H9 (cell line): Measurements from ENCODE around the gene NKG7. TPM values are rescaled to one million over a fixed set of nuclear protein-coding genes. Genes with fewer than 3 reads are reported as not detected.

Source experiments
- DNase-seq: peaks from one replicate; pipeline ENCODE4 v3.0.0-alpha.2; 2017
- H2AFZ ChIP-seq: one replicate; pipeline ENCODE4 v1.6.1; 2013; ENCODE audit warnings: mild to moderate bottlenecking, low read length, control low read depth, moderate library complexity
- H2AK5ac ChIP-seq: 2 replicates; pipeline ENCODE4 v1.6.1; 2013; ENCODE audit warnings: low read length, control low read depth, mixed read lengths; ENCODE audit not compliant: insufficient read length
- H2BK120ac ChIP-seq: one replicate; pipeline ENCODE4 v1.6.1; 2013; ENCODE audit warnings: low read depth, mild to moderate bottlenecking, low read length, control low read depth, inconsistent platforms; ENCODE audit not compliant: poor library complexity, severe bottlenecking
- H2BK12ac ChIP-seq: 2 replicates; pipeline ENCODE4 v1.6.1; 2013; ENCODE audit warnings: low read length, control low read depth, mixed read lengths, low read depth; ENCODE audit not compliant: insufficient read length
- H2BK15ac ChIP-seq: 2 replicates; pipeline ENCODE4 v1.6.1; 2013; ENCODE audit warnings: low read depth, low read length, control low read depth
- H2BK20ac ChIP-seq: one replicate; pipeline ENCODE4 v1.6.1; 2013; ENCODE audit warnings: low read depth, mild to moderate bottlenecking, low read length, control low read depth, inconsistent platforms; ENCODE audit not compliant: poor library complexity, severe bottlenecking
- H2BK5ac ChIP-seq: 2 replicates; pipeline ENCODE4 v1.6.1; 2013; ENCODE audit warnings: low read length, control low read depth, mixed read lengths; ENCODE audit not compliant: insufficient read length
- H3K14ac ChIP-seq: 2 replicates; pipeline ENCODE4 v1.6.1; 2013; ENCODE audit warnings: low read length, control low read depth; ENCODE audit not compliant: insufficient read depth
- H3K18ac ChIP-seq: 2 replicates; pipeline ENCODE4 v1.6.1; 2013; ENCODE audit warnings: low read depth, mild to moderate bottlenecking, mixed read lengths, low read length, control low read depth; ENCODE audit not compliant: insufficient read length
- H3K23ac ChIP-seq: 2 replicates; pipeline ENCODE4 v1.6.1; 2013; ENCODE audit warnings: low read length, control low read depth, mixed read lengths, low read depth; ENCODE audit not compliant: insufficient read length
- H3K23me2 ChIP-seq: 2 replicates; pipeline ENCODE4 v1.6.1; 2013; ENCODE audit warnings: low read depth, mild to moderate bottlenecking, mixed read lengths, low read length, control low read depth; ENCODE audit not compliant: insufficient read length, poor library complexity, severe bottlenecking
- H3K27ac ChIP-seq: 2 replicates; pipeline ENCODE4 v1.5.1; 2013; ENCODE audit warnings: low read length, control low read depth, mixed read lengths, low read depth; ENCODE audit not compliant: insufficient read length
- H3K27me3 ChIP-seq: 2 replicates; pipeline ENCODE4 v1.6.1; 2013; ENCODE audit warnings: low read length, control low read depth, inconsistent platforms; ENCODE audit not compliant: insufficient read depth
- H3K4ac ChIP-seq: 2 replicates; pipeline ENCODE4 v1.6.1; 2013; ENCODE audit warnings: low read depth, mild to moderate bottlenecking, control low read depth, inconsistent platforms, low read length, moderate library complexity
- H3K4me1 ChIP-seq: 2 replicates; pipeline ENCODE4 v1.6.1; 2013; ENCODE audit warnings: low read length, control low read depth, inconsistent platforms; ENCODE audit not compliant: insufficient read depth
- H3K4me2 ChIP-seq: 2 replicates; pipeline ENCODE4 v1.6.1; 2013; ENCODE audit warnings: low read length, control low read depth, mixed read lengths; ENCODE audit not compliant: insufficient read length, insufficient read depth
- H3K56ac ChIP-seq: 2 replicates; pipeline ENCODE4 v1.6.1; 2013; ENCODE audit warnings: low read depth, mild to moderate bottlenecking, mixed read lengths, low read length, control low read depth; ENCODE audit not compliant: insufficient read length
- H3K79me1 ChIP-seq: 2 replicates; pipeline ENCODE4 v1.6.1; 2013; ENCODE audit warnings: low read depth, mild to moderate bottlenecking, moderate library complexity, low read length, control low read depth, inconsistent platforms; ENCODE audit not compliant: insufficient read depth, poor library complexity, severe bottlenecking
- H3K79me2 ChIP-seq: 2 replicates; pipeline ENCODE4 v1.6.1; 2013; ENCODE audit warnings: low read length, control low read depth, inconsistent platforms; ENCODE audit not compliant: insufficient read depth
- H3K9ac ChIP-seq: 2 replicates; pipeline ENCODE4 v1.6.1; 2013; ENCODE audit warnings: low read length, control low read depth, mixed read lengths; ENCODE audit not compliant: insufficient read length; ENCODE audit errors: extremely low read depth
- H3K9me3 ChIP-seq: one replicate; pipeline ENCODE4 v1.6.1; 2013; ENCODE audit warnings: low read depth, low read length, inconsistent platforms; ENCODE audit not compliant: control insufficient read depth
- H3T11ph ChIP-seq: one replicate; pipeline ENCODE4 v1.6.1; 2013; ENCODE audit warnings: mild to moderate bottlenecking, low read length, control low read depth, inconsistent platforms
- H4K20me1 ChIP-seq: one replicate; pipeline ENCODE4 v1.6.1; 2013; ENCODE audit not compliant: control insufficient read depth, insufficient read length, insufficient read depth
- H4K5ac ChIP-seq: 2 replicates; pipeline ENCODE4 v1.6.1; 2013; ENCODE audit warnings: low read depth, mild to moderate bottlenecking, mixed read lengths, low read length, control low read depth; ENCODE audit not compliant: insufficient read length
- H4K8ac ChIP-seq: replicated peaks from 2 replicates; pipeline ENCODE4 v1.6.1; 2013; ENCODE audit warnings: low read length, control low read depth, mixed read lengths, low read depth; ENCODE audit not compliant: insufficient read length
- H4K91ac ChIP-seq: 2 replicates; pipeline ENCODE4 v1.6.1; 2013; ENCODE audit warnings: low read depth, mild to moderate bottlenecking, moderate library complexity, mixed read lengths, low read length, control low read depth; ENCODE audit not compliant: insufficient read length
- H3K27ac Mint-ChIP-seq, 3 experiments: 2 replicates in 2 of 3; 3 replicates in 1 of 3; pipeline ENCODE4 v1.8.0; 2020 to 2021; ENCODE audit warnings: mixed read lengths in 3 of 3, mild to moderate bottlenecking in 1 of 3, moderate library complexity in 1 of 3
- H3K27me3 Mint-ChIP-seq: 2 replicates; pipeline ENCODE4 v1.8.0; 2021; ENCODE audit warnings: low read depth, mild to moderate bottlenecking, moderate library complexity, mixed read lengths
- H3K36me3 Mint-ChIP-seq, 3 experiments: 2 replicates in 2 of 3; 3 replicates in 1 of 3; pipeline ENCODE4 v1.8.0; 2020 to 2021; ENCODE audit warnings: low read depth in 3 of 3, mixed read lengths in 3 of 3; ENCODE audit not compliant: insufficient read depth in 1 of 3
- H3K4me1 Mint-ChIP-seq, 2 experiments: 2 replicates each; pipeline ENCODE4 v1.8.0; 2020; ENCODE audit warnings: mixed read lengths in 2 of 2
- H3K4me3 Mint-ChIP-seq, 2 experiments: 2 replicates in 1 of 2; 3 replicates in 1 of 2; pipeline ENCODE4 v1.8.0; 2020 to 2021; ENCODE audit warnings: mild to moderate bottlenecking in 2 of 2, mixed read lengths in 2 of 2, moderate library complexity in 1 of 2
- H3K9me3 Mint-ChIP-seq, 2 experiments: 2 replicates in 1 of 2; 3 replicates in 1 of 2; pipeline ENCODE4 v1.8.0; 2020; ENCODE audit warnings: mild to moderate bottlenecking in 2 of 2, mixed read lengths in 2 of 2, moderate library complexity in 1 of 2
- WGBS: extraction: QIAGEN DNeasy Blood & Tissue Kit; methylation state at CpG from one replicate; pipeline ENCODE4 v1.1.7; 2013; ENCODE audit warnings: missing lambda C conversion rate, low lambda C conversion rate, mixed read lengths; ENCODE audit not compliant: insufficient read length; ENCODE audit errors: extremely low coverage; 5-methylcytosine and 5-hydroxymethylcytosine counted together
- total RNA-seq: library from RNA; stranded (reverse); gene quantifications from 2 replicates; pipeline ENCODE4 v1.2.1, GENCODE V29; 2021
- TF ChIP-seq, protein P1 (sequence below): fragments of 200-600 bp; sonication (generic); conservative IDR thresholded peaks from 3 replicates; pipeline ENCODE4 v1.8.0; 2021; ENCODE audit warnings: antibody characterized with exemption, mild to moderate bottlenecking

The NKG7 gene
- total RNA-seq, 1 experiment from 2014 or later: not detected

DNA sequence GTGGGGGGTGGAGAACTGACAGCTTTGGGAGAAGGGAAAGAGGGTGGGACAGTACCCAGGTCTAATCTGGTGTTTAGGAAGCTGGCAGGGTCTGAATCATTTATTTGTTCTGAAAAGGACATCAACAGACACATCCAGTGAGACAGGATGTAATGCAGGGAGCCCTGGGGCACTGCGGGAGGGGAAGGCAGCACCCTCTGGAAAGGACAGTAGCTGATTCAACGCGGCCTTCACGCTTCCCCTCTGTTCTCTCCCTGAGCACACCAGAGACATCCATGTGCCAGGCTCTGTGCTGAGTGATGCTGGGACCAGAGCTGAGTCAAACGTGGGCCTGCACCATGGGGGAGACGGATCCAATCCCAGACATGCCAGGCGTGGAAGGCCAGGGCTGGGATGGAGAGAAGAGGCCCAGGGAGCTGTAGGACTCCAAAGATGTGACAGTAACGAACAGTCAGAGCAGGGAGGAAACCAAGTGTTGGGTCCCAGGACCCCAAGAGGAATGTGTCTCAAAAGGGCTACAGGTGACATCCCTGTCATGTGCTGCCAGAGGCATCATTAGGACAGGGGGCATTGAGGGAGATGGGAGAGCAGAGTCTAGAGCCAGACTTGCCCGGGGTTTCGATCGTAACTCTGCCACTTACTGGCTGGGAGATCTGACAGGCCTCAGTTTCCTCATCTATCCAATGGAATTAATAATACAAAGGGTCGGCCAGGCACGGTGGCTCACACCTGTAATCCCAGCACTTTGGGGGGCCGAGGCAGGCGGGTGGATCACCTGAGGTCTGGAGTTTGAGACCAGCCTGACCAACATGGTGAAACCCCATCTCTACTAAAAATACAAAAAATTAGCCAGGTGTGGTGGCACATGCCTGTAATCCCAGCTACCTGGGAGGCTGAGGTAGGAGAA lies 8.0 kb downstream of the NKG7 start:
- no CpG with 5 or more reads among the region's 15 CpGs for WGBS
- H3K23ac ChIP-seq: no peak overlapping the region
- peaks cover 21% of the 10 kb centered on the region for H3K23me2 ChIP-seq
- H2BK15ac ChIP-seq: no peak overlapping the region
- TF ChIP-seq, protein P1, sequence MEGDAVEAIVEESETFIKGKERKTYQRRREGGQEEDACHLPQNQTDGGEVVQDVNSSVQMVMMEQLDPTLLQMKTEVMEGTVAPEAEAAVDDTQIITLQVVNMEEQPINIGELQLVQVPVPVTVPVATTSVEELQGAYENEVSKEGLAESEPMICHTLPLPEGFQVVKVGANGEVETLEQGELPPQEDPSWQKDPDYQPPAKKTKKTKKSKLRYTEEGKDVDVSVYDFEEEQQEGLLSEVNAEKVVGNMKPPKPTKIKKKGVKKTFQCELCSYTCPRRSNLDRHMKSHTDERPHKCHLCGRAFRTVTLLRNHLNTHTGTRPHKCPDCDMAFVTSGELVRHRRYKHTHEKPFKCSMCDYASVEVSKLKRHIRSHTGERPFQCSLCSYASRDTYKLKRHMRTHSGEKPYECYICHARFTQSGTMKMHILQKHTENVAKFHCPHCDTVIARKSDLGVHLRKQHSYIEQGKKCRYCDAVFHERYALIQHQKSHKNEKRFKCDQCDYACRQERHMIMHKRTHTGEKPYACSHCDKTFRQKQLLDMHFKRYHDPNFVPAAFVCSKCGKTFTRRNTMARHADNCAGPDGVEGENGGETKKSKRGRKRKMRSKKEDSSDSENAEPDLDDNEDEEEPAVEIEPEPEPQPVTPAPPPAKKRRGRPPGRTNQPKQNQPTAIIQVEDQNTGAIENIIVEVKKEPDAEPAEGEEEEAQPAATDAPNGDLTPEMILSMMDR: no peak
- no peak overlapping the region for H3K14ac ChIP-seq
- no peak overlapping the region for H3K56ac ChIP-seq
- H3K27ac Mint-ChIP-seq: no peak overlapping the region; a peak in 1 of 7 replicates
- no peak overlapping the region for H2BK120ac ChIP-seq
- H3K4me1 ChIP-seq: no peaks in the 10 kb centered on the region
- H3K79me1 ChIP-seq: no peaks in the 10 kb centered on the region
- no peaks in the 10 kb centered on the region for H3K27me3 Mint-ChIP-seq
- no peaks in the 10 kb centered on the region for H3K9me3 ChIP-seq
- no peaks in the 10 kb centered on the region for H3K27me3 ChIP-seq
- no peak overlapping the region for H3K9ac ChIP-seq
- H2AK5ac ChIP-seq: no peak overlapping the region
- H2BK20ac ChIP-seq: no peak overlapping the region
- H4K5ac ChIP-seq: no peak overlapping the region
- no peak overlapping the region for H3K27ac ChIP-seq
- H3K9me3 Mint-ChIP-seq: no peaks in the 10 kb centered on the region
- H2AFZ ChIP-seq: no peak overlapping the region
- H3T11ph ChIP-seq: no peak overlapping the region
- no peak overlapping the region for H3K4ac ChIP-seq
- H2BK5ac ChIP-seq: no peak overlapping the region
- peak overlapping the region; percentile 24 to 61; a peak in 4 of 5 replicates for H3K4me3 Mint-ChIP-seq
- H2BK12ac ChIP-seq: no peak overlapping the region
- peaks cover 32 to 34% of the 10 kb centered on the region in 2 experiments for H3K4me1 Mint-ChIP-seq
- no peaks in the 10 kb centered on the region for H4K20me1 ChIP-seq
- H3K18ac ChIP-seq: no peak overlapping the region
- H4K8ac ChIP-seq: no peak overlapping the region
- no peaks in the 10 kb centered on the region for H3K36me3 Mint-ChIP-seq
- no peak overlapping the region for H4K91ac ChIP-seq
- H3K79me2 ChIP-seq: no peaks in the 10 kb centered on the region
- H3K4me2 ChIP-seq: no peak overlapping the region
- DNase-seq: no peak
